Keratinocyte (primary cell): ENCODE measurements around the gene S100P.

Experiments used
- CTCF ChIP-seq, 3 experiments: IDR thresholded peaks in 1 of 3; conservative IDR thresholded peaks in 1 of 3; optimal IDR thresholded peaks in 1 of 3; 2 replicates in 2 of 3; 3 replicates in 1 of 3; pipeline versions ENCODE3 to v1.5.1; 2011; ENCODE audit warnings: low read length in 3 of 3, mild to moderate bottlenecking in 3 of 3, moderate library complexity in 2 of 3, control low read depth in 1 of 3, inconsistent platforms in 1 of 3; ENCODE audit not compliant: insufficient read depth in 2 of 3; ENCODE audit errors: extremely low read depth in 1 of 3
- EZH2 ChIP-seq: IDR thresholded peaks from one replicate; pipeline ENCODE4 v1.6.1; 2012; ENCODE audit warnings: inconsistent platforms, mild to moderate bottlenecking, low read length, moderate library complexity

DNA sequence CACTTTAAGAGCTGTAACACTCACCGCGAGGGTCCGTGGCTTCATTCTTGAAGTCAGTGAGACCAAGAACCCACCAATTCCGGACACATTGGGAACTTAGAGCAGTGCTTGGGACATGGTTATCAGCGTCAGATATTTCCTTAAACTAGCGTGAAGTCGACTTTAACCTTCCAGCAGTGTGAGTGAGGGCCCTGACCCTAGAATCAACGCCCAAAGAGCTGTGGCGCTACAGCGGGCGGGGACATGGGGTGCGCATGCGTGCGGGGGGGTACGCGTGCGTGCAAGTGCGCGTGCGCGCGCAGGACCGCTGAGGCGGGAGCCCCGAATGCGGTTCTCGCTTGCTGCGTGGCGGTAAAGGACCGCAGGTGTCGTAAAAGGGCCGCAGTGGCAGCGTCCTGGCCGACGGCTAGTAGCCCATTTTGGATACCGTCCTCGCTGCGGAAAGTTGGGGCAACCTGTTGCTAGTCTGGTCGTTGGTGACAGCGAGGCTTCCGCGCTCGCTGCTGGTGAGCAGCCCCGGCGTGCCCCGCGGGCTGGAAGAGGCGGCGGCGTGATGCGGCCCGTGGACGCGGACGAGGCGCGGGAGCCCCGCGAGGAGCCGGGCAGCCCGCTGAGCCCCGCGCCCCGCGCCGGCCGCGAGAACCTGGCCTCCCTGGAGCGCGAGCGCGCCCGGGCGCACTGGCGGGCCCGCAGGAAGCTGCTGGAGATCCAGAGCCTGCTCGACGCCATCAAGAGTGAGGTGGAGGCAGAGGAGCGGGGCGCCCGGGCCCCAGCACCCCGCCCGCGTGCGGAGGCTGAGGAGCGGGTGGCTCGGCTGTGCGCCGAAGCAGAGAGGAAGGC, 19.8 kb upstream of the S100P start:
- TF ChIP-seq CTCF (optimal IDR thresholded peaks at IDR 0.05 in 1 of 3, IDR thresholded peaks at IDR 0.05 in 1 of 3, conservative IDR thresholded peaks at IDR 0.05 in 1 of 3; ENCODE audit: extremely low read depth in 1 of 3, insufficient read depth in 2 of 3, low read length in 3 of 3), result no peak
- TF ChIP-seq EZH2, result no peak
